IPS-20b (cell line): ENCODE measurements around the gene FBXL13.
A peak's percentile ranks its signal among the peaks of the same experiment; 100 is the strongest.
"Not testable (repeated sequence)": the region's sequence is repeated elsewhere in the genome, so short reads cannot be mapped to it uniquely, and the experiment has no call there.

ENCODE experiments used
- H3K27ac ChIP-seq: one replicate; pipeline ENCODE4 v1.5.1; 2013; ENCODE audit warnings: low read length
- H3K27me3 ChIP-seq: 2 replicates; pipeline ENCODE4 v1.6.1; 2013; ENCODE audit warnings: mild to moderate bottlenecking, low read length, inconsistent platforms; ENCODE audit not compliant: insufficient read depth
- H3K36me3 ChIP-seq: 2 replicates; pipeline ENCODE4 v1.6.1; 2013; ENCODE audit warnings: low read depth, mild to moderate bottlenecking, inconsistent platforms, low read length, moderate library complexity; ENCODE audit not compliant: insufficient read depth
- H3K4me1 ChIP-seq: 2 replicates; pipeline ENCODE4 v1.6.1; 2013; ENCODE audit warnings: mild to moderate bottlenecking, control low read depth, inconsistent platforms, low read length, moderate library complexity; ENCODE audit not compliant: insufficient read depth
- H3K4me3 ChIP-seq: 2 replicates; pipeline ENCODE4 v1.5.1; 2013; ENCODE audit warnings: mild to moderate bottlenecking, low read length, inconsistent platforms
- H3K9ac ChIP-seq: 2 replicates; pipeline ENCODE4 v1.6.1; 2013; ENCODE audit warnings: low read depth, mild to moderate bottlenecking, inconsistent platforms, low read length, moderate library complexity
- H3K9me3 ChIP-seq: 2 replicates; pipeline ENCODE4 v1.6.1; 2013; ENCODE audit warnings: mild to moderate bottlenecking, low read depth, low read length, inconsistent platforms; ENCODE audit not compliant: insufficient read depth

Gene FBXL13

GRCh38 chr7:103056006-103056405 is 18.6 kb downstream of the FBXL13 start:
- not testable (repeated sequence) for H3K36me3 ChIP-seq, H3K27ac ChIP-seq, H3K9ac ChIP-seq, H3K4me1 ChIP-seq, H3K4me3 ChIP-seq, H3K27me3 ChIP-seq, H3K9me3 ChIP-seq

- Histone ChIP-seq H3K9me3 (peaks cover 48% of the 10 kb centered on the region), H3K9ac (no peak overlapping the region), H3K27me3 (no peaks in the 10 kb centered on the region), H3K27ac (no peak overlapping the region), H3K36me3 (peaks cover 18% of the 10 kb centered on the region; the same call in 1 of the 2 replicates), H3K4me1 (no peaks in the 10 kb centered on the region), H3K4me3 (no peak overlapping the region)
Measured at GRCh38 chr7:103051519-103051918, 23.1 kb downstream of the FBXL13 start.

- H3K9me3 ChIP-seq, result peaks cover 60% of the 10 kb centered on the region
- H3K4me1 ChIP-seq, result no peaks in the 10 kb centered on the region
- H3K4me3 ChIP-seq, result no peak overlapping the region; the same call in 1 of the 2 replicates
- H3K27me3 ChIP-seq, result no peaks in the 10 kb centered on the region
- peaks cover 20% of the 10 kb centered on the region; the same call in 1 of the 2 replicates for H3K36me3 ChIP-seq
- H3K27ac ChIP-seq, result no peak overlapping the region
- H3K9ac ChIP-seq, result no peak overlapping the region
Measured at GRCh38 chr7:103048833-103049232, 25.8 kb downstream of the FBXL13 start.

- not testable (repeated sequence) for H3K4me3 ChIP-seq, H3K9ac ChIP-seq, H3K27ac ChIP-seq, H3K36me3 ChIP-seq, H3K27me3 ChIP-seq, H3K4me1 ChIP-seq
- H3K9me3 ChIP-seq, result peaks cover 18% of the 10 kb centered on the region
Measured at GRCh38 chr7:103041815-103042214, 32.8 kb downstream of the FBXL13 start.

GRCh38 chr7:103037823-103038739 is 36.5 kb downstream of the FBXL13 start:
- not testable (repeated sequence) for H3K9me3 ChIP-seq, H3K36me3 ChIP-seq, H3K27me3 ChIP-seq, H3K4me3 ChIP-seq, H3K4me1 ChIP-seq, H3K27ac ChIP-seq
- peak overlapping the region; percentile 25; the same call in 1 of the 2 replicates for H3K9ac ChIP-seq

- no peaks in the 10 kb centered on the region for H3K9me3 ChIP-seq
- H3K36me3 ChIP-seq, result no peaks in the 10 kb centered on the region
- no peak overlapping the region for H3K4me3 ChIP-seq
- H3K9ac ChIP-seq, result no peak overlapping the region
- H3K27me3 ChIP-seq, result no peaks in the 10 kb centered on the region
- no peak overlapping the region for H3K27ac ChIP-seq
- H3K4me1 ChIP-seq, result no peaks in the 10 kb centered on the region
Measured at GRCh38 chr7:103037476-103037822, 37.1 kb downstream of the FBXL13 start.

GRCh38 chr7:103034318-103034717 is 40.3 kb downstream of the FBXL13 start:
- not testable (repeated sequence) for H3K27ac ChIP-seq

GRCh38 chr7:103031781-103032180 is 42.8 kb downstream of the FBXL13 start:
- no peak overlapping the region for H3K27ac ChIP-seq
- no peak overlapping the region for H3K4me3 ChIP-seq
- H3K9me3 ChIP-seq, result no peaks in the 10 kb centered on the region
- H3K36me3 ChIP-seq, result no peaks in the 10 kb centered on the region
- no peak overlapping the region for H3K9ac ChIP-seq
- no peaks in the 10 kb centered on the region for H3K4me1 ChIP-seq
- no peaks in the 10 kb centered on the region for H3K27me3 ChIP-seq

More at GRCh38 chr7:103034318-103034717, 40.3 kb downstream of the FBXL13 start:
- not testable (repeated sequence) for H3K36me3 ChIP-seq, H3K4me1 ChIP-seq, H3K9me3 ChIP-seq, H3K9ac ChIP-seq, H3K27me3 ChIP-seq, H3K4me3 ChIP-seq

- Histone ChIP-seq H3K9me3 (no peaks in the 10 kb centered on the region), H3K9ac (no peak overlapping the region), H3K4me1 (no peaks in the 10 kb centered on the region), H3K4me3 (no peak overlapping the region), H3K27me3 (no peaks in the 10 kb centered on the region), H3K27ac (no peak overlapping the region), H3K36me3 (no peaks in the 10 kb centered on the region)
Measured at GRCh38 chr7:103031024-103031423, 43.6 kb downstream of the FBXL13 start.

GRCh38 chr7:103025341-103025740 is 49.3 kb downstream of the FBXL13 start:
- Histone ChIP-seq H3K36me3 (no peaks in the 10 kb centered on the region), H3K9me3 (no peaks in the 10 kb centered on the region), H3K4me1 (no peaks in the 10 kb centered on the region), H3K4me3 (no peak overlapping the region), H3K9ac (no peak overlapping the region), H3K27ac (no peak overlapping the region), H3K27me3 (no peaks in the 10 kb centered on the region)

- H3K27me3 ChIP-seq, H3K36me3 ChIP-seq, H3K4me1 ChIP-seq, H3K27ac ChIP-seq, H3K9me3 ChIP-seq, H3K4me3 ChIP-seq, H3K9ac ChIP-seq: not testable (repeated sequence)
Measured at GRCh38 chr7:103023578-103023977, 51.0 kb downstream of the FBXL13 start.

- H3K4me1 ChIP-seq, H3K9ac ChIP-seq, H3K27ac ChIP-seq, H3K36me3 ChIP-seq, H3K4me3 ChIP-seq, H3K27me3 ChIP-seq, H3K9me3 ChIP-seq: not testable (repeated sequence)
Measured at GRCh38 chr7:103021490-103021889, 53.1 kb downstream of the FBXL13 start.
